ENCODE data around the gene RUNDC1. TPM values are rescaled to one million over a fixed set of nuclear protein-coding genes. Genes with fewer than 3 reads are reported as not detected.

Gene RUNDC1
- total and polyA plus RNA-seq, 5 donors from 2014 or later, result 10.6 to 15.2 (median 14.1) TPM

- Histone ChIP-seq H3K4me3 (ENCODE audit: low read depth, low read length) (peak within 1 kb of the TSS; percentile 58), H3K9me3 (ENCODE audit: control insufficient read depth in 2 of 2, low read length in 2 of 2) (no peaks in the 10 kb centered on the region), H3K4me1 (ENCODE audit: control insufficient read depth, insufficient read depth, low read length, poor library complexity, severe bottlenecking) (peaks cover 23% of the 10 kb centered on the region), H3K27me3 (ENCODE audit: control insufficient read depth, insufficient read depth, low read length) (no peaks in the 10 kb centered on the region), H3K36me3 (ENCODE audit: control insufficient read depth, insufficient read depth, low read length) (no peaks in the 10 kb centered on the region), H3K27ac (ENCODE audit: insufficient read depth, low read length, poor library complexity, severe bottlenecking) (peak within 1 kb of the TSS; percentile 23)
- ATAC-seq (ENCODE audit: low read depth in 2 of 2), result peak; percentile 44 to 51
- peak within 1 kb of the TSS; percentile 71 to 92 (median 88) for H3K27ac Mint-ChIP-seq
- peaks cover 6 to 47% (median 12%) of the 10 kb centered on the region in 4 donors for H3K4me1 Mint-ChIP-seq
- no peaks in the 10 kb centered on the region for H3K36me3 Mint-ChIP-seq
- peak; percentile 41 to 68 (median 59) for DNase-seq
- peaks cover 0 to 1% (median 0%) of the 10 kb centered on the region in 7 donors for H3K9me3 Mint-ChIP-seq
- no peaks in the 10 kb centered on the region for H3K27me3 Mint-ChIP-seq
- H3K4me3 Mint-ChIP-seq, result peak within 1 kb of the TSS; percentile 90 to 94 (median 92)
Measured at GRCh38 chr17:43021741-43022512, 41.6 kb downstream of the RUNDC1 start, which contains the start of gene VAT1. Gene VAT1, minus strand, starts transcription at chr17:43022385. Its CDS starts 63 bp downstream, at chr17:43022322.

- ATAC-seq (ENCODE audit: low read depth in 2 of 2), result peak; percentile 55 to 64
- Mint-ChIP-seq H3K27ac (peak within 1 kb of the TSS; percentile 76 to 95 (median 93)), H3K36me3 (no peaks in the 10 kb centered on the region), H3K4me1 (peaks cover 0 to 31% (median 7%) of the 10 kb centered on the region in 4 donors), H3K4me3 (peak within 1 kb of the TSS; percentile 84 to 98 (median 92)), H3K9me3 (peaks cover 0 to 1% (median 0%) of the 10 kb centered on the region in 7 donors), H3K27me3 (no peaks in the 10 kb centered on the region)
- Histone ChIP-seq H3K27ac (ENCODE audit: insufficient read depth, low read length, poor library complexity, severe bottlenecking) (peak within 1 kb of the TSS; percentile 51), H3K9me3 (ENCODE audit: control insufficient read depth in 2 of 2, low read length in 2 of 2) (no peaks in the 10 kb centered on the region), H3K4me3 (ENCODE audit: low read depth, low read length) (peak within 1 kb of the TSS; percentile 70), H3K27me3 (ENCODE audit: control insufficient read depth, insufficient read depth, low read length) (no peaks in the 10 kb centered on the region), H3K4me1 (ENCODE audit: control insufficient read depth, insufficient read depth, low read length, poor library complexity, severe bottlenecking) (peaks cover 23% of the 10 kb centered on the region), H3K36me3 (ENCODE audit: control insufficient read depth, insufficient read depth, low read length) (no peaks in the 10 kb centered on the region)
- peak; percentile 70 to 81 (median 75) for DNase-seq
Measured at GRCh38 chr17:43024407-43025289, 44.3 kb downstream of the RUNDC1 start, which contains the start of gene RND2. Gene RND2, plus strand, starts transcription at chr17:43025231. Its CDS starts 117 bp downstream, at chr17:43025348.

- no peaks in the 10 kb centered on the region for H3K9me3 ChIP-seq (ENCODE audit: control insufficient read depth in 2 of 2, low read length in 2 of 2)
- no peaks in the 10 kb centered on the region for H3K36me3 ChIP-seq (ENCODE audit: control insufficient read depth, insufficient read depth, low read length)
- Mint-ChIP-seq H3K9me3 (peaks cover 0 to 1% (median 0%) of the 10 kb centered on the region in 7 donors), H3K4me3 (peak overlapping the region; percentile 64 to 88 (median 82)), H3K27me3 (no peaks in the 10 kb centered on the region), H3K27ac (peak overlapping the region in 2 of 3 donors; percentile 62 to 93), H3K4me1 (peaks cover 0 to 25% (median 6%) of the 10 kb centered on the region in 4 donors), H3K36me3 (no peaks in the 10 kb centered on the region)
- no peak for ATAC-seq (ENCODE audit: low read depth in 2 of 2)
- no peaks in the 10 kb centered on the region for H3K27me3 ChIP-seq (ENCODE audit: control insufficient read depth, insufficient read depth, low read length)
- no peak overlapping the region for H3K4me3 ChIP-seq (ENCODE audit: low read depth, low read length)
- H3K27ac ChIP-seq (ENCODE audit: insufficient read depth, low read length, poor library complexity, severe bottlenecking), result no peak overlapping the region
- H3K4me1 ChIP-seq (ENCODE audit: control insufficient read depth, insufficient read depth, low read length, poor library complexity, severe bottlenecking), result peaks cover 23% of the 10 kb centered on the region
- no peak for DNase-seq
Measured at GRCh38 chr17:43025290-43025657, 44.9 kb downstream of the RUNDC1 start.

DNA sequence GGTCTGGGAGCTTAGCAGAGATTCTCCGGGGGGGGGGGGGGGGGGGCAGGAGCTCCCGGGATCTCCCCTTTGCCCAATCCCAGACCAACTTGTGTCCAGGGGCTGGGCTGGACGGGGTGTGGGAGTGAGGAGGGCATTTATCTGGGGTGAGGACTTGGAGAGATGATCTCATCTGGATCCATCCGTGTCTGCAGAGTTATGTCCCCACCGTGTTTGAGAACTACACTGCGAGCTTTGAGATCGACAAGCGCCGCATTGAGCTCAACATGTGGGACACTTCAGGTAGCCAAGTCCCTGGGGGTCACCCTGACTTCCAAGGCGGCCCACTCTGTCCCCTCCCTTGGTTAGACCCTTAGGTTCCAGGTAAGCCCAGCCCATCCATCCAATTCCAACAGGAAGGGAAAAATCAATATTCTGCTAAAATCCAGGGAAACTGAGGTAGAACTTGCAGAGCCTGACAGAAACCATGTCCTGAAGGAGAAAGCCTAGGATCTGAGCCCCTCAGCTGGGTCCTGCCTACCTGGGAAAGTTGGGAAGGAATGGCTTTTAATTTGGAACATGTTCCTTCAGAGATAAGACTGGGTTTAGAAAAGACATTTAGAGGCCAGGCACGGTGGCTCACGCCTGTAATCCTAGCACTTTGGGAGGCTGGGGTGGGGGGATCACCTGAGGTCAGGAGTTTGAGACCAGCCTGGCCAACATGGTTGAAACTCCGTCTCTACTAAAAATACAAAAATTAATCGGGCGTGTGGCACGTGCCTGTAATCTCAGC lies 45.6 kb downstream of the RUNDC1 start:
- H3K36me3 Mint-ChIP-seq, result no peaks in the 10 kb centered on the region
- Histone ChIP-seq H3K4me1 (ENCODE audit: control insufficient read depth, insufficient read depth, low read length, poor library complexity, severe bottlenecking) (peaks cover 23% of the 10 kb centered on the region), H3K36me3 (ENCODE audit: control insufficient read depth, insufficient read depth, low read length) (no peaks in the 10 kb centered on the region), H3K9me3 (ENCODE audit: control insufficient read depth in 2 of 2, low read length in 2 of 2) (no peaks in the 10 kb centered on the region), H3K27me3 (ENCODE audit: control insufficient read depth, insufficient read depth, low read length) (no peaks in the 10 kb centered on the region), H3K4me3 (ENCODE audit: low read depth, low read length) (no peak overlapping the region), H3K27ac (ENCODE audit: insufficient read depth, low read length, poor library complexity, severe bottlenecking) (no peak overlapping the region)
- peaks cover 0 to 19% (median 9%) of the 10 kb centered on the region in 4 donors for H3K4me1 Mint-ChIP-seq
- H3K27ac Mint-ChIP-seq, result peak overlapping the region in 1 of 3 donors; percentile 73
- ATAC-seq (ENCODE audit: low read depth in 2 of 2) (no peak), DNase-seq (no peak)
- no peaks in the 10 kb centered on the region for H3K9me3 Mint-ChIP-seq
- H3K4me3 Mint-ChIP-seq, result peak overlapping the region; percentile 66 to 84 (median 74)
- no peaks in the 10 kb centered on the region for H3K27me3 Mint-ChIP-seq

GRCh38 chr17:43026595-43026994 lies 46.2 kb downstream of the RUNDC1 start:
- no peaks in the 10 kb centered on the region for H3K36me3 Mint-ChIP-seq
- Histone ChIP-seq H3K4me3 (ENCODE audit: low read depth, low read length) (no peak overlapping the region), H3K4me1 (ENCODE audit: control insufficient read depth, insufficient read depth, low read length, poor library complexity, severe bottlenecking) (peaks cover 22% of the 10 kb centered on the region), H3K27ac (ENCODE audit: insufficient read depth, low read length, poor library complexity, severe bottlenecking) (no peak overlapping the region), H3K36me3 (ENCODE audit: control insufficient read depth, insufficient read depth, low read length) (no peaks in the 10 kb centered on the region), H3K9me3 (ENCODE audit: control insufficient read depth in 2 of 2, low read length in 2 of 2) (no peaks in the 10 kb centered on the region), H3K27me3 (ENCODE audit: control insufficient read depth, insufficient read depth, low read length) (no peaks in the 10 kb centered on the region)
- ATAC-seq (ENCODE audit: low read depth in 2 of 2), result no peak
- no peaks in the 10 kb centered on the region for H3K27me3 Mint-ChIP-seq
- H3K4me3 Mint-ChIP-seq, result peak overlapping the region; percentile 56 to 77 (median 72)
- no peak for DNase-seq
- H3K9me3 Mint-ChIP-seq, result no peaks in the 10 kb centered on the region
- peak overlapping the region in 1 of 3 donors; percentile 73 for H3K27ac Mint-ChIP-seq
- peaks cover 0 to 16% (median 9%) of the 10 kb centered on the region in 4 donors for H3K4me1 Mint-ChIP-seq

GRCh38 chr17:43027091-43028032 lies 47.0 kb downstream of the RUNDC1 start:
- Histone ChIP-seq H3K4me3 (ENCODE audit: low read depth, low read length) (no peak overlapping the region), H3K4me1 (ENCODE audit: control insufficient read depth, insufficient read depth, low read length, poor library complexity, severe bottlenecking) (peaks cover 20% of the 10 kb centered on the region), H3K27ac (ENCODE audit: insufficient read depth, low read length, poor library complexity, severe bottlenecking) (no peak overlapping the region), H3K27me3 (ENCODE audit: control insufficient read depth, insufficient read depth, low read length) (no peaks in the 10 kb centered on the region), H3K36me3 (ENCODE audit: control insufficient read depth, insufficient read depth, low read length) (no peaks in the 10 kb centered on the region), H3K9me3 (ENCODE audit: control insufficient read depth in 2 of 2, low read length in 2 of 2) (no peaks in the 10 kb centered on the region)
- Mint-ChIP-seq H3K4me1 (peaks cover 0 to 16% (median 8%) of the 10 kb centered on the region in 4 donors), H3K9me3 (no peaks in the 10 kb centered on the region), H3K27me3 (no peaks in the 10 kb centered on the region), H3K36me3 (no peaks in the 10 kb centered on the region), H3K4me3 (peak overlapping the region; percentile 59 to 77 (median 72)), H3K27ac (peak overlapping the region in 1 of 3 donors; percentile 65)
- ATAC-seq (ENCODE audit: low read depth in 2 of 2) (no peak), DNase-seq (no peak)

All from CD4-positive, CD25-positive, alpha-beta regulatory T cell (primary cell).